PFSK-1 (cell line): ENCODE measurements around the gene DLL1.

Experiments
- POLR2AphosphoS5 ChIP-seq: IDR thresholded peaks from 2 replicates; pipeline ENCODE4 v1.6.1; 2012; ENCODE audit warnings: low read depth, mild to moderate bottlenecking, control low read depth, low read length, moderate library complexity
- SIN3A ChIP-seq: IDR thresholded peaks from 2 replicates; pipeline ENCODE4 v1.6.1; 2012; ENCODE audit warnings: mild to moderate bottlenecking, low read length, moderate library complexity, borderline replicate concordance; ENCODE audit not compliant: insufficient read depth

DNA sequence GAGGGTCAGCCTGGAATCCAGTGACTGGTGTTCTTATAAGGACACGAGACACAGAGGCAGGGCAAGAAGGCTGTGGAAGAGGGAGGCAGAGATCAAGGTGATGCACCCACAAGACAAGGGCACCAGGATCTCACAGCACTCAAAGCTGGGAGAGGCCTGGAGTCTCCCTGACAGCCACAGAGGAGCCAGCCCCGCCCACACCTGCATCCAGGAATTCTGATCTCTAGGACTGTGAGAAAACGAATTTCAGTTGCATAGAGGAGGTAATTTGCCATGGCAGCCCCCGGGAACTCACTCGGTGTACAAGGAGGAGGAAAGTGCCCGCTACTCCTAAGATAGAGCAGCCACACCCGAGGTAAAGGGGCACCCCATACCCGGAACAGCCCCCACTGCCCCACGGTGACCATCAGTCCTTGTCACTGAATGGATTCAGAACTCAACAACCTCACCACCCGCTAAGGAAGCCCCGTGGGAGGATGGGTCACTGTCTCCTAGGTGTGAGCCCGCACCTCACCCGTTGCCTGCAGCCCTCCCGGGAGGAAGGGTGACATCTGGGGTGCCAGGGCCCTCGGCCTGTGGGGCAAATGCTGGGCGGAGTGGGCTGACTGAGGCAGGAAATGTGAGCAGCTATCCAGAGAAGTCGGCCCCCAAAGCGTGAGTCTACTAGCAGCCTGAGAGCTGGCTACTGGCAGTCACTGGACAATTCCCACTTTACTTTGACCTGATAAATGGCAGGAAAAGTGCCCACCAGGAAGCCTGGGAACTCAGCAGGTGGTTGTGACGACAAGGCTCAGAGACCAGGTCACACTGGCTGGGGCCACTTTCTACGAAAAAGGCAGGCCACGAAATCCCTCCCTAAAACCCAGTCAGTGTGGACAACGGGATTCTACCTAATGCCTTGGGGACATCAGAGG, 22.4 kb downstream of the DLL1 start:
- no peak for TF ChIP-seq POLR2AphosphoS5
- TF ChIP-seq SIN3A, result no peak
